ENCODE measurements around the gene FCRLA.

FCRLA gene

DNA sequence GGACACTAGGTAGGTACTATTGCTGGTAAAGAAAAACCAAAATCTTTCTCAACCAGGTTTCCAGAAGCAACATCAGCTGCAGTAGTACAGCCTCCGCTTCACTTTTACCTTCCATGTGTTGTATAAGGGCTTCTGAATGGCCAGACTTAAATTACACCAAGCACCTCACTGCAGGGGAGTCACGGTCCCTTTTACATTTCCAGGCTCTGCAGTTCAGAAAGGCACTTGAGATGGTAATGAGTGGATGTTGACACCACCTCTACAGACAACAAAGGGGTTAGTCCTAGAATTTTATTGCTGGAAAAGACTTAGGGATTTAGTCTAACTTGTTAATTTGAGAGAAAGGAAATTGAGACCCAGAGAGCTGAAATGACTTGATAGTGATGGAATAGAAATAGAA lies 30.6 kb downstream of the FCRLA start:
- Histone ChIP-seq H4K20me1 (ENCODE audit: insufficient read depth) (no peaks in the 10 kb centered on the region), H3K36me3 (ENCODE audit: insufficient read depth) (no peaks in the 10 kb centered on the region), H3K27me3 (ENCODE audit: insufficient read depth, low read depth) (no peaks in the 10 kb centered on the region), H3K79me2 (ENCODE audit: insufficient read depth, low read depth) (no peaks in the 10 kb centered on the region), H3K4me3 (IDR thresholded peaks at IDR 0.05; ENCODE audit: insufficient read depth, low read depth, low read length) (no peak overlapping the region), H2AFZ (ENCODE audit: low read depth) (no peak overlapping the region), H3K4me2 (no peak overlapping the region), H3K9ac (no peak overlapping the region), H3K4me1 (ENCODE audit: low read depth, poor library complexity, severe bottlenecking) (peaks cover 20% of the 10 kb centered on the region), H3K27ac (no peak overlapping the region)
- TF ChIP-seq, protein P1, sequence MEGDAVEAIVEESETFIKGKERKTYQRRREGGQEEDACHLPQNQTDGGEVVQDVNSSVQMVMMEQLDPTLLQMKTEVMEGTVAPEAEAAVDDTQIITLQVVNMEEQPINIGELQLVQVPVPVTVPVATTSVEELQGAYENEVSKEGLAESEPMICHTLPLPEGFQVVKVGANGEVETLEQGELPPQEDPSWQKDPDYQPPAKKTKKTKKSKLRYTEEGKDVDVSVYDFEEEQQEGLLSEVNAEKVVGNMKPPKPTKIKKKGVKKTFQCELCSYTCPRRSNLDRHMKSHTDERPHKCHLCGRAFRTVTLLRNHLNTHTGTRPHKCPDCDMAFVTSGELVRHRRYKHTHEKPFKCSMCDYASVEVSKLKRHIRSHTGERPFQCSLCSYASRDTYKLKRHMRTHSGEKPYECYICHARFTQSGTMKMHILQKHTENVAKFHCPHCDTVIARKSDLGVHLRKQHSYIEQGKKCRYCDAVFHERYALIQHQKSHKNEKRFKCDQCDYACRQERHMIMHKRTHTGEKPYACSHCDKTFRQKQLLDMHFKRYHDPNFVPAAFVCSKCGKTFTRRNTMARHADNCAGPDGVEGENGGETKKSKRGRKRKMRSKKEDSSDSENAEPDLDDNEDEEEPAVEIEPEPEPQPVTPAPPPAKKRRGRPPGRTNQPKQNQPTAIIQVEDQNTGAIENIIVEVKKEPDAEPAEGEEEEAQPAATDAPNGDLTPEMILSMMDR (conservative IDR thresholded peaks at IDR 0.05; ENCODE audit: low read depth, low read length), result no peak

DNA sequence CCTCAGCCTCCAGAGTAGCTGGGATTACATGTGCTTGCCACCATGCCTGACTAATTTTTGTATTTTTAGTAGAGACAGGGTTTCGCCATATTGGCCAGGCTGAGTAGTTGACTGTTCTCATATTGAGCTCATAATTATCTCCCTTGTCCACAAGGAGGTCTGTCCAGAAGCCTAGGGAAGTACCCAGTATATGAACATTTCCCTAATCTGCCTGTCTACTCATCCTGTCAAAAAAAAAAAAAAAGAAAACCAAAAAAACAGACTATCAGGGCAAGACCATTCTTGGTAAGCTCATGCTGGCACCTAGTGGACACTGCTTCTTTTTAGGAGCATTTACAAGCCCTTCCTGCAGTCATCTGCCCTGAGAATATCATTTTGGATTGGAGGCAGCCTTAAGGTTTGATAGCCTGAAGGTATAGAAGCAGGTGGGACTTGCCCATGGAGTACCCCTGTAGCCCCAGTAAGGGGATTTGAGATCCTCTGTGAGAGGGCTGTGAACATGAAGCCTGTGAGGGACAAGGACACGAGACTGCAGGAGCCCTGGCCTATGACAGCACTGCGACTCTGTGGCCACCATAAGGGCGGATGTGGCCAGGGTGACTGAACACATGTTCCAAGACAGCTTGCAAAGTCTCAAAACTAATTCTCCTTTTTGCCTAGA lies 31.7 kb downstream of the FCRLA start:
- H3K4me1 ChIP-seq (ENCODE audit: low read depth, poor library complexity, severe bottlenecking), result peaks cover 21% of the 10 kb centered on the region
- TF ChIP-seq, protein P1 (conservative IDR thresholded peaks at IDR 0.05; ENCODE audit: low read depth, low read length), result peak; percentile 72

DNA sequence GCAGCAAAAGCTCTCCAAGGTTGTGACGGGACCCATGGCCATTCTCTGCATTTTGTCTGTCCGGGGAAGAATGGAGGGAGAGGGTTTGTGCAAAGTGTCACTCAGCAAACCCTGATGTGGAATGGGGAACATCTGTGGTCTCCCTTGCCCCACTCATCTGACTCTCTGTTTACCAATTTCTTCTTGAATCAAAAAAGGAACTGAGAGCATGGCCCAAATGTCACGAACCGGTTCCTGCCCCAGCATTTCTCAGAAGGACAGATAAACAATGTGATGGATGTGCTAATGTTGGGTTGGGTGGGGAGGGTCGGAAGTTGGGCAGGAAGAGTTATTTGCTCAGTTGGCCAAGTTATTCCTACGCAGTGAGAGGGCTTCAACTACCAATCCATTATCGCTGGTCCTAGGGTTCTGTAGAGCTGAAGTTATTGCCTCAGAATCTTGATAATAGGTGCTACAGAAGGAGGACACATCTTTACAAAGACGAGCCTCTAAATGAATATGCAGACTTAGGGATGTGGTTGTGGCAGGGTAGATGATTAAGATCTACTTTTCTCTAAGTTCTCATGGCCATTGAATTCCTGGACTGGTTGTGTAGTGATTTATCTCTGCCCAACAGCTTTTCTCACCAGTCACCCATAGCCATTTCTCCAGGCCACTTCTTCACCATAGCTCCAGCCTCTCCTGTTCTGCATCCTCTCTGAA lies 33.0 kb downstream of the FCRLA start:
- H3K27me3 ChIP-seq (ENCODE audit: insufficient read depth, low read depth), result no peaks in the 10 kb centered on the region
- H3K4me1 ChIP-seq (ENCODE audit: low read depth, poor library complexity, severe bottlenecking), result peaks cover 25% of the 10 kb centered on the region
- H3K36me3 ChIP-seq (ENCODE audit: insufficient read depth), result no peaks in the 10 kb centered on the region
- H3K27ac ChIP-seq, result no peak overlapping the region
- no peak overlapping the region for H3K9ac ChIP-seq
- H3K4me2 ChIP-seq, result no peak overlapping the region
- TF ChIP-seq, protein P1 (conservative IDR thresholded peaks at IDR 0.05; ENCODE audit: low read depth, low read length), result no peak
- H3K79me2 ChIP-seq (ENCODE audit: insufficient read depth, low read depth), result no peaks in the 10 kb centered on the region
- H4K20me1 ChIP-seq (ENCODE audit: insufficient read depth), result no peaks in the 10 kb centered on the region
- no peak overlapping the region for H3K4me3 ChIP-seq (IDR thresholded peaks at IDR 0.05; ENCODE audit: insufficient read depth, low read depth, low read length)
- no peak overlapping the region for H2AFZ ChIP-seq (ENCODE audit: low read depth)

More for the DNA sequence above, 31.7 kb downstream of the FCRLA start:
- Histone ChIP-seq H2AFZ (ENCODE audit: low read depth) (no peak overlapping the region; the same call in 1 of the 2 replicates), H3K27ac (no peak overlapping the region), H3K27me3 (ENCODE audit: insufficient read depth, low read depth) (no peaks in the 10 kb centered on the region), H3K79me2 (ENCODE audit: insufficient read depth, low read depth) (no peaks in the 10 kb centered on the region), H4K20me1 (ENCODE audit: insufficient read depth) (no peaks in the 10 kb centered on the region), H3K4me2 (no peak overlapping the region), H3K4me3 (IDR thresholded peaks at IDR 0.05; ENCODE audit: insufficient read depth, low read depth, low read length) (no peak overlapping the region), H3K9ac (no peak overlapping the region), H3K36me3 (ENCODE audit: insufficient read depth) (no peaks in the 10 kb centered on the region)

DNA sequence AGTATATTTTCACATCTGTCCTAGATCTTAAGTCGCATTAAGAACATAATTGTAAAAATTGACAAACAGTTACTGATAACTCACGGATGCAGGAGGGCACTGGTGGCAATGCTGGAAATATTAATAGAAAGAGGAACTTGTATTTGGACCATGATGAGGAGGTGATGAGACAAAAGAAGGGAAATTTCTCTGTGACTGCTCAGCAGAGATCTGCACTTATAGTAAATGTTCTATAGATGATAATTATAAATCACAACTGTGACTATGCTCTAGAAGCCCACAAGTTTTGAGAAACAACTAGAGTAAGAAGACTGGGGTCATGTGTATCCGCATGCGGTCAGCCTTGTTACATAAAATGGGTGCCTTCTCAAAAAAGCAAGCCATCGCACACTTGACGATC lies 33.9 kb downstream of the FCRLA start:
- Histone ChIP-seq H4K20me1 (ENCODE audit: insufficient read depth) (no peaks in the 10 kb centered on the region), H3K36me3 (ENCODE audit: insufficient read depth) (no peaks in the 10 kb centered on the region), H3K4me2 (no peak overlapping the region), H3K27me3 (ENCODE audit: insufficient read depth, low read depth) (no peaks in the 10 kb centered on the region), H3K27ac (no peak overlapping the region), H3K79me2 (ENCODE audit: insufficient read depth, low read depth) (no peaks in the 10 kb centered on the region), H3K4me1 (ENCODE audit: low read depth, poor library complexity, severe bottlenecking) (peaks cover 25% of the 10 kb centered on the region), H3K4me3 (IDR thresholded peaks at IDR 0.05; ENCODE audit: insufficient read depth, low read depth, low read length) (no peak overlapping the region), H3K9ac (no peak overlapping the region), H2AFZ (ENCODE audit: low read depth) (peak overlapping the region; percentile 47; the same call in 1 of the 2 replicates)
- TF ChIP-seq, protein P1 (conservative IDR thresholded peaks at IDR 0.05; ENCODE audit: low read depth, low read length), result no peak

All from KMS-11 (cell line).